Peyer's patch (tissue), 4 donors: Measurements from ENCODE around the gene UBL4B. TPM values are rescaled to one million over a fixed set of nuclear protein-coding genes. Genes with fewer than 3 reads are reported as not detected.
A peak's percentile ranks its signal among the peaks of the same experiment; 100 is the strongest.

Experiments used
- DNase-seq, 3 donors: peaks; one replicate each; pipeline ENCODE4 v3.0.0-alpha.2; 2017 to 2019
- H3K27ac ChIP-seq, 4 donors: fragments of 200-600 bp; sonication (generic); one replicate each; pipeline ENCODE4 v1.5.1; 2016 to 2019
- H3K27me3 ChIP-seq, 2 donors: fragments of 200-600 bp; sonication (generic); one replicate each; pipeline ENCODE4 v1.5.1; 2019
- H3K36me3 ChIP-seq, 3 donors: fragments of 200-600 bp; sonication (generic); one replicate each; pipeline ENCODE4 v1.5.1; 2016 to 2019
- H3K4me1 ChIP-seq, 4 donors: fragments of 200-600 bp; sonication (generic); one replicate each; pipeline ENCODE4 v1.5.1; 2016 to 2019
- H3K4me3 ChIP-seq, 4 donors: fragments of 200-600 bp; sonication (generic); 1 replicate in 3 of 4; 2 replicates in 1 of 4; pipeline ENCODE4 v1.5.1; 2016 to 2019; ENCODE audit warnings: mild to moderate bottlenecking in 1 of 4
- H3K9me3 ChIP-seq, 4 donors: fragments of 200-600 bp; sonication (generic); one replicate each; pipeline ENCODE4 v1.5.1; 2016 to 2019; ENCODE audit warnings: mild to moderate bottlenecking in 1 of 4
- POLR2A ChIP-seq, 2 donors: fragments of 450-650 bp; IDR thresholded peaks; one replicate each; pipeline ENCODE4 v1.5.1; 2017; ENCODE audit warnings: antibody characterized with exemption in 2 of 2, mild to moderate bottlenecking in 2 of 2, moderate library complexity in 2 of 2
- total RNA-seq, 4 donors: library from RNA; depleted of rRNA; stranded (reverse); fragments of >200 nt; gene quantifications; one replicate each; pipeline ENCODE4 v1.1.0, GENCODE V29; 2016
- TF ChIP-seq, protein P1 (sequence below), 6 experiments: fragments of 450-650 bp in 4 of 6; fragments of 200-600 bp in 2 of 6; sonication (generic) in 1 of 6; IDR thresholded peaks; one replicate each; pipeline ENCODE4 v1.5.1; 2017 to 2019; ENCODE audit warnings: antibody characterized with exemption in 6 of 6, mild to moderate bottlenecking in 3 of 6, moderate library complexity in 1 of 6

Gene UBL4B
- total RNA-seq, 4 donors from 2014 or later = not detected

DNA sequence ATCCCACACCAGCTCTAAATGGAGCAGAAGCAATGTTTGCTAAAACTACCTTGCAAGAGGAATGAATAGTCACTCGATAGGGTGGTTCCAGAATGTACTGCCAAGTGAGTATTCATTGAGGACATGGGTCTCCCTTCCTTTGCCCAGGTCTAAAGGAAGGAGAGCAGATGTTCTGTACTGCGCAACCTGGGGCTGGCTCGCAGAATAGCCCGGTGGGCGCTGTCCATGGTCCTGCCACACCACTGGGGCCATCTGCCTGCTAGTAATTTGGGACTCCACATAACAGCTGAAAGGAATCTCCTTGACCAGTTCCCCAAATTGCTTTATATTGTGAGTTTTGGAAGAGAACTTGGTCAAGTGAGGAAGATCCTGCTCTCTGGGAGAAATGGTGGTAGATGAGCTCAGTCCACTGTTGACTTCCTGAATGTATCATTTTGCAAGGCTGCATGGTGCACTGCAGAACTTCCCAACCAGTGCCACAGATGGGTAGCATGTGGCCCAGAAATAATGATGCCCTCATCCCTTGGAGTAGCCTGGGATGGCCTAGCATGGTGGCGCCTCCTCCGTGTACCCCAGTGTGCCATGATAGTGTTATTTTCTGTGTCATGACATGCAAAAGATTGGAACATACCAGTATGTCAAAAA is 43.8 kb downstream of the UBL4B start:
- no peak overlapping the region for H3K4me3 ChIP-seq
- H3K36me3 ChIP-seq = no peaks in the 10 kb centered on the region
- peaks cover 0 to 5% of the 10 kb centered on the region in 2 donors for H3K27me3 ChIP-seq
- H3K4me1 ChIP-seq = peaks cover 0 to under 1% (median under 1%) of the 10 kb centered on the region in 4 donors
- peak in 2 of 3 donors; percentile 59 to 65 for DNase-seq
- no peak overlapping the region for H3K27ac ChIP-seq
- H3K9me3 ChIP-seq = no peaks in the 10 kb centered on the region
- no peak for TF ChIP-seq POLR2A (IDR thresholded peaks at IDR 0.05)
- TF ChIP-seq, protein P1, sequence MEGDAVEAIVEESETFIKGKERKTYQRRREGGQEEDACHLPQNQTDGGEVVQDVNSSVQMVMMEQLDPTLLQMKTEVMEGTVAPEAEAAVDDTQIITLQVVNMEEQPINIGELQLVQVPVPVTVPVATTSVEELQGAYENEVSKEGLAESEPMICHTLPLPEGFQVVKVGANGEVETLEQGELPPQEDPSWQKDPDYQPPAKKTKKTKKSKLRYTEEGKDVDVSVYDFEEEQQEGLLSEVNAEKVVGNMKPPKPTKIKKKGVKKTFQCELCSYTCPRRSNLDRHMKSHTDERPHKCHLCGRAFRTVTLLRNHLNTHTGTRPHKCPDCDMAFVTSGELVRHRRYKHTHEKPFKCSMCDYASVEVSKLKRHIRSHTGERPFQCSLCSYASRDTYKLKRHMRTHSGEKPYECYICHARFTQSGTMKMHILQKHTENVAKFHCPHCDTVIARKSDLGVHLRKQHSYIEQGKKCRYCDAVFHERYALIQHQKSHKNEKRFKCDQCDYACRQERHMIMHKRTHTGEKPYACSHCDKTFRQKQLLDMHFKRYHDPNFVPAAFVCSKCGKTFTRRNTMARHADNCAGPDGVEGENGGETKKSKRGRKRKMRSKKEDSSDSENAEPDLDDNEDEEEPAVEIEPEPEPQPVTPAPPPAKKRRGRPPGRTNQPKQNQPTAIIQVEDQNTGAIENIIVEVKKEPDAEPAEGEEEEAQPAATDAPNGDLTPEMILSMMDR (IDR thresholded peaks at IDR 0.05) = no peak

DNA sequence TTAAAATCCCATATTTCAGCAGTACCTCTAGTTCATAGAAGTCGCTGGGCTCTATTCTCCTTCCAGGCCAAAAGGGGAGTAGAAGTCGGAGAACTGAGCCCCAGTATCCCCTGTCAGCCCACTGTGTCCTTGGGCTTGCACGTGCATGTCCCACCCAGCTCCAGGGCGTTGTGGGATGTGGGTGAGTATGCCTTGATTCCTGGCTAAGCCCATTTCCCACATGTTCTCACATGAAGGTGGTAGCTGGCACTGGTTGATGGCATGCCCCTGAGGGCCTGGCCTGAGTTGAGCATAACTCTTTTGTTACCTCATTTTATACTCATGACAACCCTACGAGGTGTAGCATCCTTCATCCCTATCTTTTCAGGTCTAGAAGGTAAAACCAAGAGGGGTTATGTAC is 46.0 kb downstream of the UBL4B start:
- H3K36me3 ChIP-seq = no peaks in the 10 kb centered on the region
- H3K9me3 ChIP-seq = no peaks in the 10 kb centered on the region
- TF ChIP-seq POLR2A (IDR thresholded peaks at IDR 0.05) = no peak
- TF ChIP-seq, protein P1 (IDR thresholded peaks at IDR 0.05) = no peak
- no peaks in the 10 kb centered on the region for H3K27me3 ChIP-seq
- no peak overlapping the region for H3K27ac ChIP-seq
- no peaks in the 10 kb centered on the region for H3K4me1 ChIP-seq
- H3K4me3 ChIP-seq = no peak overlapping the region
- no peak for DNase-seq

DNA sequence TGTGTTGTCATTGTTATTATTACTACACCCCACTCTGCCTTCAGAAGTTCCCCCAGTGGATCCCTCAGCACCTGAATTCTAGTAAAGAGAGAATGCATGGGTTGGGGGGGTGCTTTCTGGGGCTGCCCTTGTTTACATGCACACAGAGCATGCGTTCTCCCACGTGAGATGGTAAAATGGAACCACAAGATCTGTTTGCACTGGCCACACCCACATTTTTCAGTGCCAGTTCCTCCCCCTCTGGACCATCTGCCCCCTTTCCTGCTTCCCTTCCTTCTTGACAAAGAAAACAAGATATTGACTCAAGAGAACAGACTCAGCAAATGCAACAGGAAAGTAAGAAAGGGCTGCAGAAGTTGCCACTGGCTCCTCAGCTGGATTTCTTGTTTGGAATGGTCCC is 46.9 kb downstream of the UBL4B start:
- no peaks in the 10 kb centered on the region for H3K27me3 ChIP-seq
- no peak for DNase-seq
- no peaks in the 10 kb centered on the region for H3K36me3 ChIP-seq
- H3K4me1 ChIP-seq = no peaks in the 10 kb centered on the region
- H3K9me3 ChIP-seq = no peaks in the 10 kb centered on the region
- TF ChIP-seq POLR2A (IDR thresholded peaks at IDR 0.05) = no peak
- TF ChIP-seq, protein P1 (IDR thresholded peaks at IDR 0.05) = no peak
- no peak overlapping the region for H3K27ac ChIP-seq
- no peak overlapping the region for H3K4me3 ChIP-seq

DNA sequence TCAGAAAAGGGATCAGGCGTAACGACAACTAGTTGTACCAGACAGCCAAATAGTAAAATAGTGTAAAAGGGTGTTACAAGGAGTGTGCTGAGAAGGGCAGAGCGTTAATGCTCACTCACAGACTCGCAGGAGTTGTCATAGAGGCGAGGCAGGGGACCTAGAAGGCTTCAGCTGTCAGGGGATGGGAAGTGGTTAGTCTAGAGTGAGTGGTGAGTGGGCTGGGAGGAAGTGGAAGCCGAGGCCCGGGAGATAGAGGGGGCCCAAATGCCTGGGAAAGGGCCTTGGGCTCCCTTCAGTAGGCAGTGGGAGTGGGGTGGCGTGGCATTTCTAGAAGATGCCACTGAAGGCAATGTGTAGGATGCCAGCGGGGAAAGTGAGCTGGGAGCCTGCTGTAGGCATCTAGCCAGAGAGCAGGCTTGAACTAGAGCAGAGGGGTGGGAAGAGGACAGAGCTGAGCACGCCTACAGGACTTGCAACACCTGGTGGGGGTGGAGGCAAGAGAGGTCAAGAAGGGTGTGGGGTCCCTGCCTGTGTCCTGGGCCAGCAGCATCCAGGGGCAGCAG is 48.4 kb downstream of the UBL4B start:
- H3K27me3 ChIP-seq = no peaks in the 10 kb centered on the region
- H3K4me1 ChIP-seq = no peaks in the 10 kb centered on the region
- no peak overlapping the region for H3K27ac ChIP-seq
- no peaks in the 10 kb centered on the region for H3K36me3 ChIP-seq
- DNase-seq = no peak
- no peaks in the 10 kb centered on the region for H3K9me3 ChIP-seq
- TF ChIP-seq POLR2A (IDR thresholded peaks at IDR 0.05) = no peak
- TF ChIP-seq, protein P1 (IDR thresholded peaks at IDR 0.05) = no peak
- no peak overlapping the region for H3K4me3 ChIP-seq

DNA sequence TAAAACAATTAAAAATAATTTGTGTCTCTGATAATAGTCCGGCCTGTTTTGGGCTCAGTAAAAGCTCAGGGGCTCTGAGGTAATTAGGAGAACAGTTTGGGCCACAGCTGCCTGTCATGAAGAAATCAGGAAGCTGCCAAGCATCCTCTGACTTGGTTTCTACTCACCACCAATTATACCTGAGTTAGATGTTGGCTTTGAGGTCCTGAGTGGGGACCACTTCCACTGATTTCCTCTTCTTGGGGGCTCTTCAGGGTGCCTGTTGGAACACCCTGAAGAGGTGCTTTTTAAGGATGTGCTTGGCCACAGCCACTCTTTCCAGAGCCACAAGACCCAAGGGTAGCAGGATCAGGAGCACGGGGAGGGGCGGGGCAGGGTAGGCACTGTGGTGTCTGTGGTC is 48.9 kb downstream of the UBL4B start:
- Histone ChIP-seq H3K36me3 (no peaks in the 10 kb centered on the region), H3K4me3 (no peak overlapping the region), H3K27me3 (no peaks in the 10 kb centered on the region), H3K27ac (no peak overlapping the region), H3K4me1 (no peaks in the 10 kb centered on the region), H3K9me3 (no peaks in the 10 kb centered on the region)
- DNase-seq = no peak
- TF ChIP-seq, protein P1 (IDR thresholded peaks at IDR 0.05) = no peak
- TF ChIP-seq POLR2A (IDR thresholded peaks at IDR 0.05) = no peak
